Panc1 (cell line): Measurements from ENCODE around the gene TANC1. TPM values are rescaled to one million over a fixed set of nuclear protein-coding genes. Genes with fewer than 3 reads are reported as not detected.

Experiments used
- ATAC-seq: fragments of 200-7000 bp; cut with Tn5 transposase; 2 replicates; pipeline ENCODE4 v1.9.1; 2020; ENCODE audit warnings: mild to moderate bottlenecking, moderate library complexity
- BruUV-seq: library from RNA; stranded (reverse); fragments of 400-500 nt; replicated peaks from 2 replicates; lab custom pipeline; 2021; lab: Mats Ljungman, UMichigan
- CTCF ChIA-PET: fragments of 300-600 bp; sonication (Branson Sonifier 250); formaldehyde crosslinking; loops from one replicate; lab custom pipeline; 2022; ENCODE audit warnings: antibody characterized with exemption; lab: Charles Lee
- POLR2A ChIA-PET: fragments of 300-600 bp; sonication (Branson Sonifier 250); formaldehyde crosslinking; loops from one replicate; lab custom pipeline; 2022; ENCODE audit warnings: antibody characterized with exemption; lab: Charles Lee
- DNase-seq: peaks from one replicate; pipeline ENCODE4 v3.0.0-alpha.2; 2010; ENCODE audit warnings: low read depth, low spot score
- H3K27ac ChIP-seq: 2 replicates; pipeline ENCODE4 v1.5.1; 2011; ENCODE audit warnings: mild to moderate bottlenecking, low read length, inconsistent platforms
- H3K27me3 ChIP-seq: fragments of 200-500 bp; sonication (Bioruptor generic); 2 replicates; pipeline ENCODE4 v1.6.0; 2014; ENCODE audit warnings: low read length, inconsistent platforms; ENCODE audit not compliant: control insufficient read depth, insufficient read depth
- H3K36me3 ChIP-seq: fragments of 200-500 bp; sonication (Bioruptor generic); 2 replicates; pipeline ENCODE4 v1.5.1; 2014; ENCODE audit warnings: inconsistent platforms, mild to moderate bottlenecking, low read length, moderate library complexity; ENCODE audit not compliant: control insufficient read depth, insufficient read depth
- H3K4me1 ChIP-seq: 2 replicates; pipeline ENCODE4 v1.5.1; 2011; ENCODE audit warnings: inconsistent platforms, mild to moderate bottlenecking, low read length, moderate library complexity; ENCODE audit not compliant: control insufficient read depth, insufficient read depth
- H3K4me3 ChIP-seq, 2 experiments: 2 replicates each; pipeline ENCODE4 v1.5.1; 2011 to 2012; ENCODE audit warnings: low read depth in 2 of 2, low read length in 2 of 2, mild to moderate bottlenecking in 2 of 2, inconsistent platforms in 1 of 2, moderate library complexity in 1 of 2
- H3K9me3 ChIP-seq: fragments of 200-500 bp; sonication (Bioruptor generic); 2 replicates; pipeline ENCODE4 v1.5.1; 2014; ENCODE audit warnings: low read depth, mild to moderate bottlenecking, inconsistent platforms, low read length, moderate library complexity; ENCODE audit not compliant: control insufficient read depth, insufficient read depth
- CTCF ChIP-seq: fragments of 450-650 bp; IDR thresholded peaks from 2 replicates; pipeline ENCODE4 v1.5.1; 2017; ENCODE audit warnings: mild to moderate bottlenecking
- POLR2AphosphoS5 ChIP-seq: IDR thresholded peaks from 2 replicates; pipeline ENCODE4 v1.6.1; 2012; ENCODE audit warnings: mild to moderate bottlenecking, low read depth, low read length, moderate library complexity
- SIN3A ChIP-seq: IDR thresholded peaks from 2 replicates; pipeline ENCODE4 v1.6.1; 2012; ENCODE audit warnings: low read depth, mild to moderate bottlenecking, low read length, moderate library complexity, borderline replicate concordance; ENCODE audit not compliant: insufficient read depth
- TCF7L2 ChIP-seq: IDR thresholded peaks from 2 replicates; pipeline ENCODE4 v1.6.1; 2011; ENCODE audit warnings: mild to moderate bottlenecking, low read depth, low read length, inconsistent platforms
- in situ Hi-C: cut with HindIII; loops from 2 replicates; pipeline ENCODE4 v1.10.0; 2016; ENCODE audit warnings: low sequenced_read_pairs, low pct_unique_long_range_greater_than_20kb
- intact Hi-C: fragments of 100-400 bp; cut with micrococcal nuclease; formaldehyde crosslinking; loops from one replicate; pipeline ENCODE4 v1.10.0; 2022; ENCODE audit not compliant: unreplicated experiment
- total RNA-seq: library from RNA; stranded (reverse); gene quantifications from one replicate; pipeline ENCODE4 v1.2.1, GENCODE V29; 2021; ENCODE audit not compliant: unreplicated experiment
- TF ChIP-seq, protein P1 (sequence below), 2 experiments: IDR thresholded peaks; 2 replicates each; pipeline ENCODE4 v1.6.1; 2011 to 2012; ENCODE audit warnings: low read depth in 2 of 2, control low read depth in 1 of 2, low read length in 1 of 2, mild to moderate bottlenecking in 1 of 2, moderate library complexity in 1 of 2; ENCODE audit not compliant: insufficient read depth in 1 of 2

TANC1 gene
- total RNA-seq, 1 experiment from 2014 or later = 44.3 TPM

- Histone ChIP-seq H3K4me1 (no peaks in the 10 kb centered on the region), H3K36me3 (peaks cover 15% of the 10 kb centered on the region; the same call in 1 of the 2 replicates)
- POLR2A ChIA-PET = no interaction called here
Measured at GRCh38 chr2:159152128-159152778, 183.8 kb downstream of the TANC1 start.

DNA sequence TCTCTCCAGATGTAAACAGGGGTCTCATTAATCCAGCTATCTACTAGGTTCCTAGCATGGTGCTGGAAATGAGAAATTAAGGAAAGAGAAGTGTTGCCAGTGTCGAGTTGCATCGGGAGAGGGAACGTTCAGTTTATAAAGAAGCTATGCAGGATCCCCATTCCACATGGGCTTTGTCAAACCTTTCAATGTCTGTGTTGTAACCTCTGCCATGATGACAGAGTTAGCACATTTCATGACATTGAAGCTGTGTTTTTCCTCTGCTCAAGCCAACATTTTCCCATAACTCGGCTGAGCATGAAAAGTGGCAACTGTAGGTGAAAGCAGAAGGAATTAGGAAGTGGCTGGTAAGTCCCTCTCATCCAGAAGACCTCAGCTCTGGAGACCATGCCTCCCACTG, 184.6 kb downstream of the TANC1 start:
- no peak for TF ChIP-seq CTCF
- TF ChIP-seq, protein P1, sequence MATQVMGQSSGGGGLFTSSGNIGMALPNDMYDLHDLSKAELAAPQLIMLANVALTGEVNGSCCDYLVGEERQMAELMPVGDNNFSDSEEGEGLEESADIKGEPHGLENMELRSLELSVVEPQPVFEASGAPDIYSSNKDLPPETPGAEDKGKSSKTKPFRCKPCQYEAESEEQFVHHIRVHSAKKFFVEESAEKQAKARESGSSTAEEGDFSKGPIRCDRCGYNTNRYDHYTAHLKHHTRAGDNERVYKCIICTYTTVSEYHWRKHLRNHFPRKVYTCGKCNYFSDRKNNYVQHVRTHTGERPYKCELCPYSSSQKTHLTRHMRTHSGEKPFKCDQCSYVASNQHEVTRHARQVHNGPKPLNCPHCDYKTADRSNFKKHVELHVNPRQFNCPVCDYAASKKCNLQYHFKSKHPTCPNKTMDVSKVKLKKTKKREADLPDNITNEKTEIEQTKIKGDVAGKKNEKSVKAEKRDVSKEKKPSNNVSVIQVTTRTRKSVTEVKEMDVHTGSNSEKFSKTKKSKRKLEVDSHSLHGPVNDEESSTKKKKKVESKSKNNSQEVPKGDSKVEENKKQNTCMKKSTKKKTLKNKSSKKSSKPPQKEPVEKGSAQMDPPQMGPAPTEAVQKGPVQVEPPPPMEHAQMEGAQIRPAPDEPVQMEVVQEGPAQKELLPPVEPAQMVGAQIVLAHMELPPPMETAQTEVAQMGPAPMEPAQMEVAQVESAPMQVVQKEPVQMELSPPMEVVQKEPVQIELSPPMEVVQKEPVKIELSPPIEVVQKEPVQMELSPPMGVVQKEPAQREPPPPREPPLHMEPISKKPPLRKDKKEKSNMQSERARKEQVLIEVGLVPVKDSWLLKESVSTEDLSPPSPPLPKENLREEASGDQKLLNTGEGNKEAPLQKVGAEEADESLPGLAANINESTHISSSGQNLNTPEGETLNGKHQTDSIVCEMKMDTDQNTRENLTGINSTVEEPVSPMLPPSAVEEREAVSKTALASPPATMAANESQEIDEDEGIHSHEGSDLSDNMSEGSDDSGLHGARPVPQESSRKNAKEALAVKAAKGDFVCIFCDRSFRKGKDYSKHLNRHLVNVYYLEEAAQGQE (IDR thresholded peaks at IDR 0.05; ENCODE audit: insufficient read depth in 1 of 2, low read depth in 2 of 2, low read length in 1 of 2) = no peak
- no peak for TF ChIP-seq POLR2AphosphoS5
- no peak for TF ChIP-seq SIN3A
- TF ChIP-seq TCF7L2 = no peak
- Histone ChIP-seq H3K9me3 (no peaks in the 10 kb centered on the region), H3K27ac (no peak overlapping the region), H3K36me3 (peaks cover 15% of the 10 kb centered on the region; the same call in 1 of the 2 replicates), H3K4me3 (no peak overlapping the region), H3K27me3 (no peaks in the 10 kb centered on the region), H3K4me1 (no peaks in the 10 kb centered on the region)
- intact Hi-C loops (no loop called here), in situ Hi-C loops (no loop called here)
- ATAC-seq (no peak), DNase-seq (no peak)
- POLR2A ChIA-PET = interaction anchor here (0.6 kb wide), 1 partner anchor 23 kb away, joined by 5 read pairs; no protein-coding TSS in a partner anchor
- CTCF ChIA-PET = no interaction called here
- BruUV-seq = no TSS peak

More at GRCh38 chr2:159152128-159152778, 183.8 kb downstream of the TANC1 start:
- CTCF ChIA-PET = no interaction called here
- Histone ChIP-seq H3K4me3 (no peak overlapping the region), H3K27me3 (no peaks in the 10 kb centered on the region), H3K9me3 (no peaks in the 10 kb centered on the region), H3K27ac (no peak overlapping the region)
- ATAC-seq (no peak), DNase-seq (no peak)
- TF ChIP-seq, protein P1 (IDR thresholded peaks at IDR 0.05; ENCODE audit: insufficient read depth in 1 of 2, low read depth in 2 of 2, low read length in 1 of 2) = no peak
- TF ChIP-seq POLR2AphosphoS5 (no peak), CTCF (no peak), SIN3A (no peak), TCF7L2 (no peak)
- intact Hi-C loops = no loop called here
- in situ Hi-C loops = no loop called here
- BruUV-seq = no TSS peak
